Sigmoid colon (tissue), 4 donors: ENCODE measurements around the gene TPH1.
A peak's percentile ranks its signal among the peaks of the same experiment; 100 is the strongest.

Experiments
- CTCF ChIP-seq, 4 experiments: fragments of 450-650 bp in 3 of 4; fragments of 200-600 bp in 1 of 4; IDR thresholded peaks; one replicate each; pipeline ENCODE4 v1.5.1; 2016 to 2019; ENCODE audit warnings: antibody characterized with exemption in 4 of 4, mild to moderate bottlenecking in 3 of 4, moderate library complexity in 2 of 4
- EP300 ChIP-seq, 4 donors: sonication (generic); formaldehyde crosslinking; IDR thresholded peaks; one replicate each; pipeline ENCODE4 v1.6.1; 2017; ENCODE audit warnings: antibody characterized with exemption in 4 of 4
- POLR2A ChIP-seq, 2 donors: fragments of 450-650 bp; IDR thresholded peaks; one replicate each; pipeline ENCODE4 v1.6.1; 2016; ENCODE audit warnings: antibody characterized with exemption in 2 of 2, mild to moderate bottlenecking in 2 of 2, moderate library complexity in 2 of 2
- POLR2AphosphoS5 ChIP-seq, 4 donors: sonication (generic); formaldehyde crosslinking; IDR thresholded peaks; one replicate each; pipeline ENCODE4 v1.6.1; 2017; ENCODE audit warnings: antibody characterized with exemption in 4 of 4

DNA sequence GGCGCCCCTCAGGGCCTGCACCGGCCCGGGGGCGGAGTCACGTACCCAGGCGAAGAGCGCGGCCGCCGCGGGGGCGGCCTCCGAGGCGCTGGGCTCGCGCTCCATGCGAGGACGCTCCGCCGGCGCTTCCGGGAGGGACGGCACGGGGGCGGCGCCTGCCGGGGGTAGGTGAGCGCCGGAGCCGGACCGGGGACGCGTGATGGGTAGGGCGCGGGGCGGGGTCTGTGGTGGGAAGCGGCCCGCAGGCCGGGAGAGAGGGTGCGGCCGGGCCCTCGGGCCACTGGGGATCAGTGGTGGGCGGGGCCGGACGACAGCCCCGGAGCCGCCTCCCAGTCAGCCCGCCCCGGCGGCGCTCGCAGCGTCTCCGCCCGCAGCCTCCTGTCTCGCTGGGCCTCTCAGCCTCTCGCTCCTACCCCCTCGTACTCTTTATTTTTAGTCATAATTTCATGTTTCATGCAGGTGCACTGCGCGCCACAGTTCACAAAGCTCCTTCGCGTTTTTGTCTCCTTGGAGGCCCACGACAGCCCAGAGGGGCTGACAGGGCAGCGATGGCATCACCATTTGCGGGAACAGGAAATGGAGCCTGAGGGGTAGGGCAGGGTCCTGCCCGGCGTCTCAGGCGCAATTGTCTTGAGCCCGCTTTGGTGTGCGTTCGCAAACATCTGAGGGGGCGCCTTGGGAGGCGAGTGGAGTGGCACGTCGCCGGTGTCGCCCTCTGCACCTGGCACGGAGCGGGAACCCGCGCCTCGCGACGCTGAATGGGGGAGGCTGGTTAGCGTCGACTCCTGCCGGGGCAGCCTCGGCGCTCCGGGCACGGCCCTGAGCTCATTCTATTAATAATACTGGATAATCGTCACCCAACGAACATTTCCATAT is 32.9 kb downstream of the TPH1 start, which contains the start of gene SERGEF:
- TF ChIP-seq CTCF (IDR thresholded peaks at IDR 0.05), result peak in 1 of 4 experiments; percentile 10
- peak; percentile 58 to 80 for TF ChIP-seq POLR2A (IDR thresholded peaks at IDR 0.05)
- peak; percentile 52 to 93 (median 72) for TF ChIP-seq POLR2AphosphoS5 (IDR thresholded peaks at IDR 0.05)
- no peak for TF ChIP-seq EP300 (IDR thresholded peaks at IDR 0.05)
